GM13977 (cell line): ENCODE measurements around the gene LRRC8E.

ENCODE experiments used
- DNase-seq: peaks from one replicate; pipeline ENCODE4 v3.0.0; 2012; ENCODE audit warnings: low spot score
- in situ Hi-C: fragments of 300-500 bp; cut with MboI; formaldehyde crosslinking; loops from one replicate; pipeline ENCODE4 v1.12.0; 2022; ENCODE audit warnings: low sequenced_read_pairs, low pct_unique_long_range_greater_than_20kb, mixed read lengths, inconsistent platforms; ENCODE audit not compliant: unreplicated experiment
- TF ChIP-seq, protein P1 (sequence below): IDR thresholded peaks from 2 replicates; pipeline ENCODE4 v1.5.1; 2012; ENCODE audit warnings: mild to moderate bottlenecking, control low read depth; ENCODE audit not compliant: insufficient read depth; ENCODE audit errors: extremely low read depth, missing control alignments

Gene LRRC8E

DNA sequence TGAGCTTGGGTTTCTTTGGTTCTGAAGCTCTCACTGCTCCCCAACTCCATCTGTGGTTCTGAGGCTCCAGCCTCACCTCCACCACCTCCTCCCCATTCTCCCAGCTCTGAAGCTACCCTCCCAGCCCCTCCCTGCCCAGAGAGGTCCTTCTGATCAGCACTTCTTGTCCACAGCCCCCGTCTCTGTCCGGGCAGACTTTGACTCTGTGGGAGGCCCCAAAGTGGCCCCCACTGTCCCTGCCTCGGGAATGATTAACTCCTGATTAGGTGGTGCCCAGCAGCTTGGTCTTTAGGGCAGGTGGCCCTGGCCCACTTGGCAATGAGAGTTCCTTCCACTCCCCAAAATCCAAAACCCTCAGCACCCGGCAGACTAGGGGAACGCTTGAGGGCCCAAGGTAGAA, 43.9 kb upstream of the LRRC8E start:
- in situ Hi-C loops = no loop called here
- TF ChIP-seq, protein P1, sequence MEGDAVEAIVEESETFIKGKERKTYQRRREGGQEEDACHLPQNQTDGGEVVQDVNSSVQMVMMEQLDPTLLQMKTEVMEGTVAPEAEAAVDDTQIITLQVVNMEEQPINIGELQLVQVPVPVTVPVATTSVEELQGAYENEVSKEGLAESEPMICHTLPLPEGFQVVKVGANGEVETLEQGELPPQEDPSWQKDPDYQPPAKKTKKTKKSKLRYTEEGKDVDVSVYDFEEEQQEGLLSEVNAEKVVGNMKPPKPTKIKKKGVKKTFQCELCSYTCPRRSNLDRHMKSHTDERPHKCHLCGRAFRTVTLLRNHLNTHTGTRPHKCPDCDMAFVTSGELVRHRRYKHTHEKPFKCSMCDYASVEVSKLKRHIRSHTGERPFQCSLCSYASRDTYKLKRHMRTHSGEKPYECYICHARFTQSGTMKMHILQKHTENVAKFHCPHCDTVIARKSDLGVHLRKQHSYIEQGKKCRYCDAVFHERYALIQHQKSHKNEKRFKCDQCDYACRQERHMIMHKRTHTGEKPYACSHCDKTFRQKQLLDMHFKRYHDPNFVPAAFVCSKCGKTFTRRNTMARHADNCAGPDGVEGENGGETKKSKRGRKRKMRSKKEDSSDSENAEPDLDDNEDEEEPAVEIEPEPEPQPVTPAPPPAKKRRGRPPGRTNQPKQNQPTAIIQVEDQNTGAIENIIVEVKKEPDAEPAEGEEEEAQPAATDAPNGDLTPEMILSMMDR = no peak
- no peak for DNase-seq

DNA sequence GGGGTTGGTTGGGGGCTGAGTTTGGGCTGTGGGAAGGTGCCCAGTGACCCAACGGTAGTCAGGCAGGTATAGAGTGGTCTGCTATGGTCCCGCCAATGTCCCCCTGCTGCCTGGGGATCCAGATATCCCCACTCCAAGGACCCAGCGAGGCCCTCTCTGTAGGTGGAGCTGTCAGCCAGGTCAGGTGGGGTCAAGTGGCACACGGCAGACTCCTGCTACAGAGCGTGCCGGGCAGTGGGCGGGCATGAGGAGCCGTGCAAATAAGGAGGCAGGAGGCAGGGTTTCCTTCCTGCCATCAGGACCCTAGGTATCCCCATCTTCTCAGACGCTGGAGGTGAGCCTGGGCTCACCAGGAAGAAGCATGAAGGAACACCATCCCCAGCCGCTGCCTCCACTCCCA, 43.4 kb upstream of the LRRC8E start:
- in situ Hi-C loops = no loop called here
- TF ChIP-seq, protein P1 = no peak
- DNase-seq = no peak

DNA sequence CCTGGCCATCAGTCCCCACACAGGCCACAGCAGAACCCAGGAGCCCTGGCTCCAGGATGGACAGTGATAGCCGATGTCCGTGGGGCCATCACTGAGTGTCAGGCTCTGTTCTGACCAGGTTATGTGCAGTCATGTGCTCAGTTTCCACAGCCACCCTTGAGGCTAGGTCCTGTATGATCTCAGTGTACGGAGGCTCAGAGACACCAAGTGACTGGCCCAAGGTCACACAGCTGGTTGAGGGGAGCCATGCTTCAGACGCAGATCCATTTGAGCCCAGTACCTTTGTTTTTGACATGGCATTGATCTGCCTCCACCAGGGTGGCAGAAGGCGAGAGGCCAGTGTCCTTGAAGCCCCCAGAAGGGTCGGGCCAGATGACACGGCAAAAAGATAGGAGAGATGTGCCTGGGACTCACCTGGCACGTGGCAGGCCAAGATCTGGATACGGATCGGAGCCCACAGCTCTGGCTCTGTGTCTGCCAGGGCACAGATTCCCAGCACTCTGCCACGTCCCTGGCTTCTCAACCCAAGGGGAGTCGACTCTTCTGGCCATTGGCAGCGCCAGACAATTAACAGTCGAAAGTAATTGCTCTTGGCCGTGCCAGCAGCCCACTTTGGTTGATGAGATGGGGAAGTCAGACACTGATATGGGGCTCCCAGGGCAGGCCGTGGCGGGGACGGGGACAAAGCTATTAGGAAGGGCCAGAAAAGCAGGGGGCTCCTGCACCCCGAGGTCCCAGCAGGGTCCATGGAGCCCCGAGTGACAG, 42.7 kb upstream of the LRRC8E start:
- no peak for DNase-seq
- TF ChIP-seq, protein P1 = no peak
- in situ Hi-C loops = no loop called here

DNA sequence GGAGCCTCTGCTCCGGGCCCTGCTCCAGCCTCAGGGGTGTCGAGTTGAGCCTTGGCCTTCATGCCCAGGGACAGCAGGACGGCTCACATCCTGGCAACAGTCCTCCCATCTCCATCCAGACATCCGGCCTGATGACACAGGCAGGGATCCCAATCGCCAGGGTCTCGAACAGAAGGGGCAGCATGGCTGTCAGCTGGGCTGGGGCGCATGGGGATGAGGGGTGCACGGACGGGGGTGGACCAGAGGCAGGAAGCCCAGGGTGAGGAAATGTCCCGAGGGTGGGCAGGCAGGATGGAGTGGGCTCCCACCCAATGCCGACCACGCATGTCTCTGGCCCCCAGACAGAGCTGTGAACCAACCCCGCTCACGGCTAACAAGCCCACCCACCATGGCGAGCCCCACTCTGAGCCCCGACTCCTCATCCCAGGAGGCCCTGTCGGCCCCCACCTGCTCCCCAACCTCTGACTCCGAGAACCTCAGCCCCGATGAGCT, 42.1 kb upstream of the LRRC8E start:
- in situ Hi-C loops = no loop called here
- DNase-seq = no peak
- TF ChIP-seq, protein P1 = no peak

DNA sequence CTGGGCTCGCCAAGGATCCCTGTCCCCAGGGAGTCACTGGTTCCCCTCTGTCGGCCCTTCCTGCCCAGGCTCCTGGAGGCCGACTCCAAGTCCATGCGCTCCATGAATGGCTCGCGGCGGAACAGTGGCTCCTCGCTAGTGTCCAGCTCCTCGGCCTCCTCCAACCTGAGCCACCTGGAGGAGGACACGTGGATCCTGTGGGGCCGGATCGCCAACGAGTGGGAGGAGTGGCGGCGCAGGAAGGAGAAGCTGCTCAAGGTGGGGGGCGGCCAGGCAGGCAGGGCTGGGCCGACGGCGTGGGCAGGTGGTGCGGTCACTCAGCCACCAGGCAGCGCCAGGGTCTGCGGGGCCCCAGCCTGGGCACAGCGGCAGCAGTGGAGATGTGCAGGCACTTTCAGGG, 40.6 kb upstream of the LRRC8E start:
- no peak for DNase-seq
- in situ Hi-C loops = no loop called here

DNA sequence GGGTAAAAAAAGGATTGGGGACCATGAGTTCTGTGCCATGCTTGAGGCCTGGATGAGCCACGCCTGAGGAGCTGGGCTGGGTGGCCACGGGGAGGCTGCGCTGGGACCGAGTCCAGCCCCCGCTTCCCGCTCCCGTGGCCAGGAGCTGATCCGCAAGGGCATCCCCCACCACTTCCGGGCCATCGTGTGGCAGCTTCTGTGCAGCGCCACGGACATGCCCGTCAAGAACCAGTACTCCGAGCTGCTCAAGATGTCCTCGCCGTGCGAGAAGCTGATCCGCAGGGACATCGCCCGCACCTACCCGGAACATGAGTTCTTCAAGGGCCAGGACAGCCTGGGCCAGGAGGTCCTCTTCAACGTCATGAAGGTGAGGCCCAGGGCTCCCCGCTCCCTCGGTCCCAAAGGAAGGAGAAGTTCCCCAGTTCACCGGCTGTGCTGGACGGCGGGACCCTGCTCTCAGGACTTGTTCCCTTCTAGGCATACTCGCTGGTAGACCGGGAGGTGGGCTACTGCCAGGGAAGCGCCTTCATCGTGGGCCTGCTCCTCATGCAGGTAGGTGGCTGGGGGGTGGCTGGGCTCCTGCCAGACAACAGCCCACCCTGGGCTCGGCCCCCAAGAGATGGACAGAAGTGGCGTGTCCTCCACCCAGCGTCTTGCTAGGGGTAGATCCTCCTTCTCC, 39.4 kb upstream of the LRRC8E start:
- no peak for DNase-seq
- TF ChIP-seq, protein P1 = no peak
- in situ Hi-C loops = no loop called here

More for the DNA sequence above, 40.6 kb upstream of the LRRC8E start:
- TF ChIP-seq, protein P1 = no peak
